Activated naive CD8-positive, alpha-beta T cell (primary cell): ENCODE results near the gene TNFRSF6B.
"Not testable (repeated sequence)": the region's sequence is repeated elsewhere in the genome, so short reads cannot be mapped to it uniquely, and the experiment has no call there.

Source experiments
- H3K27ac Mint-ChIP-seq: one replicate; pipeline ENCODE4 v1.8.0; 2021; ENCODE audit warnings: mixed read lengths
- H3K27me3 Mint-ChIP-seq: one replicate; pipeline ENCODE4 v1.8.0; 2021; ENCODE audit warnings: mixed read lengths
- H3K36me3 Mint-ChIP-seq: one replicate; pipeline ENCODE4 v1.8.0; 2021; ENCODE audit warnings: mixed read lengths
- H3K4me1 Mint-ChIP-seq: one replicate; pipeline ENCODE4 v1.8.0; 2021; ENCODE audit warnings: low read depth, mixed read lengths
- H3K4me3 Mint-ChIP-seq: one replicate; pipeline ENCODE4 v1.8.0; 2021; ENCODE audit warnings: mild to moderate bottlenecking, mixed read lengths
- H3K9me3 Mint-ChIP-seq: one replicate; pipeline ENCODE4 v1.8.0; 2021; ENCODE audit warnings: low read depth, mixed read lengths

The TNFRSF6B gene, protein sequence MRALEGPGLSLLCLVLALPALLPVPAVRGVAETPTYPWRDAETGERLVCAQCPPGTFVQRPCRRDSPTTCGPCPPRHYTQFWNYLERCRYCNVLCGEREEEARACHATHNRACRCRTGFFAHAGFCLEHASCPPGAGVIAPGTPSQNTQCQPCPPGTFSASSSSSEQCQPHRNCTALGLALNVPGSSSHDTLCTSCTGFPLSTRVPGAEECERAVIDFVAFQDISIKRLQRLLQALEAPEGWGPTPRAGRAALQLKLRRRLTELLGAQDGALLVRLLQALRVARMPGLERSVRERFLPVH

DNA sequence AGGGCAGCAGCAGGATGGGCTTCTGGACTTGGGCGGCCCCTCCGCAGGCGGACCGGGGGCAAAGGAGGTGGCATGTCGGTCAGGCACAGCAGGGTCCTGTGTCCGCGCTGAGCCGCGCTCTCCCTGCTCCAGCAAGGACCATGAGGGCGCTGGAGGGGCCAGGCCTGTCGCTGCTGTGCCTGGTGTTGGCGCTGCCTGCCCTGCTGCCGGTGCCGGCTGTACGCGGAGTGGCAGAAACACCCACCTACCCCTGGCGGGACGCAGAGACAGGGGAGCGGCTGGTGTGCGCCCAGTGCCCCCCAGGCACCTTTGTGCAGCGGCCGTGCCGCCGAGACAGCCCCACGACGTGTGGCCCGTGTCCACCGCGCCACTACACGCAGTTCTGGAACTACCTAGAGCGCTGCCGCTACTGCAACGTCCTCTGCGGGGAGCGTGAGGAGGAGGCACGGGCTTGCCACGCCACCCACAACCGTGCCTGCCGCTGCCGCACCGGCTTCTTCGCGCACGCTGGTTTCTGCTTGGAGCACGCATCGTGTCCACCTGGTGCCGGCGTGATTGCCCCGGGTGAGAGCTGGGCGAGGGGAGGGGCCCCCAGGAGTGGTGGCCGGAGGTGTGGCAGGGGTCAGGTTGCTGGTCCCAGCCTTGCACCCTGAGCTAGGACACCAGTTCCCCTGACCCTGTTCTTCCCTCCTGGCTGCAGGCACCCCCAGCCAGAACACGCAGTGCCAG is at the start of gene TNFRSF6B:
TSS of gene TNFRSF6B (plus strand) at position 25 of the 729 bp plus-strand sequence. CDS start at position 141, 116 bp downstream.
- H3K27ac Mint-ChIP-seq: peak within 1 kb of the TSS; percentile 61
- peak within 1 kb of the TSS; percentile 52 for H3K4me3 Mint-ChIP-seq

DNA sequence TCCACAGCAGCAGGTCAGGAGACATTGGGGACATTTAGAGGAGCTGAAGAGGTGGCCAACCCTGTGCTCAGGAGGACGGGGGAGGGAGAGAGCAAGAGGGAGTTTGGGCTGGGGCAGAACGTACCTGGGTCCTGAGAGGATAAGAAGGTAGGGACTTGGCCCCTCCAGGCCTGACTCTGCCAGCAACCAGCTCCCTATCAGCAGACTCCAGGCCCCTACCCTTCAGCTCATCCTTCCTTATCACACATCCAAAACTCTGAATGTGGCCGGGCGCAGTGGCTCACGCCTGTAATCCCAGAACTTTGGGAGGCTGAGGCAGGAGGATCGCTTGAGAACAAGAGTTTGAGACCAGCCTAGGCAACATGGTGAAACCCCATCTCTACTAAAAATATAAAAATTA is 48.3 kb upstream of the TNFRSF6B start:
- H3K27me3 Mint-ChIP-seq: no peaks in the 10 kb centered on the region
- no peaks in the 10 kb centered on the region for H3K9me3 Mint-ChIP-seq
- H3K4me3 Mint-ChIP-seq: no peak overlapping the region
- H3K4me1 Mint-ChIP-seq: peaks cover 14% of the 10 kb centered on the region
- no peaks in the 10 kb centered on the region for H3K36me3 Mint-ChIP-seq
- no peak overlapping the region for H3K27ac Mint-ChIP-seq

More for the DNA sequence above, at the start of gene TNFRSF6B:
- H3K27me3 Mint-ChIP-seq: no peaks in the 10 kb centered on the region
- H3K36me3 Mint-ChIP-seq: no peaks in the 10 kb centered on the region
- H3K9me3 Mint-ChIP-seq: no peaks in the 10 kb centered on the region
- H3K4me1 Mint-ChIP-seq: peaks cover 17% of the 10 kb centered on the region

DNA sequence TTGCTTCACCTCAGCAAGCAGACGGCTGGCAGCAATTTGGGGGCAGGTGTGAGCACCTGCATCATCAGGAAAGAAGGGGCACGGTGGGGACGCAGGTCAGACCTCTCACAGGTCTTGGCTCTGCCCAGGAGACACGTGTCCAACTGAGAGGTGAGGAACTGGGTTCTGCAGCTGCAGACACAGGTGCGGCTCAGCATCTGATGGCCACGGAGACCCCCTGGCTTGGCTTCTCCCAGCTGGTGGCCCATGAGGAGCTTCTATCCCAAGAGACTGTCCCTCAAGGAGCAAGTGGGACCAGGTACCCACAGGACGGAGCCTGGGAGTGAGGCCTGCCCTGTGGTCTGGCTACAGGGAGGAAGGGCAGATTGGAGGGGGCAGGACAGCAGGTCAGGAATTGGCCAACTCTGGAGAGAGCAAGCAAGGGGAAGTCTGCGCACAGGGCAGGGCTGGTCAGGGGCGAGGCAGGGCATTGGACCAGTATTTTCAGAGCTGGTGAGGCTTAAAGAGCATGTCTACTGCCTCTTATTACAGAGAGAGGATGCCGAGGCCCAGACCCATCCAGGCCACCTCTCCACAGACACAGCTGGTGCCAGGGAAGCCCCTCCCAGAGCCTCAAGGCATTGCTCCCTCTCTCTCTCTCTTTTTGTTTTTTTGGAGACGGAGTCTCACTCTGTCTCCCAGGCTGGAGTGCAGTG is 47.4 kb upstream of the TNFRSF6B start:
- Mint-ChIP-seq H3K36me3 (no peaks in the 10 kb centered on the region), H3K27ac (no peak overlapping the region), H3K27me3 (no peaks in the 10 kb centered on the region), H3K9me3 (no peaks in the 10 kb centered on the region), H3K4me3 (no peak overlapping the region), H3K4me1 (peaks cover 18% of the 10 kb centered on the region)

DNA sequence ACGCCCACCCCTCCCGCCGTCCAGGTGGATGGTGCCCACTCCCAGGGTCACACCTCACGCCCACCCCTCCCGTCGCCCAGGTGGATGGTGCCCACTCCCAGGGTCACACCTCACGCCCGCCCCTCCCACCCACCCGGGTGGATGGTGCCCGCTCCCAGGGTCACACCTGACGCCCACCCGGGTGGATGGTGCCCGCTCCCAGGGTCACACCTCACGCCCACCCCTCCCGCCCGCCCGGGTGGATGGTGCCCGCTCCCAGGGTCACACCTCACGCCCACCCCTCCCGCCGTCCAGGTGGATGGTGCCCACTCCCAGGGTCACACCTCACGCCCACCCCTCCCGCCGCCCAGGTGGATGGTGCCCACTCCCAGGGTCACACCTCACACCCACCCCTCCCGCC is 46.0 kb upstream of the TNFRSF6B start:
- not testable (repeated sequence) for H3K27me3 Mint-ChIP-seq, H3K4me3 Mint-ChIP-seq, H3K36me3 Mint-ChIP-seq, H3K9me3 Mint-ChIP-seq, H3K27ac Mint-ChIP-seq
- H3K4me1 Mint-ChIP-seq: peaks cover 24% of the 10 kb centered on the region

DNA sequence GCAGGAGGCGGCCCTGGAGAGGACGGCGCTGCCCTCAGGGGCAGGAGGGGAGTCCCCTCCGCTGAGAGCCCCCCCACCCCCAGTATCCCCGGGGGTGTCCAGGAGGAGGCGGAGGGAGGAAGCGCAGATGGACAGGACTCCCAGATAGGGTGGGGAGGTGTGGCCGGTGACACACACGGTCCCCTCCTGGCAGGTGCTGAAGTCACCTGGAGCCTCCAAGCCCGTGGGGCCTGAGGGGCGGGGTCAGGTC is 44.6 kb upstream of the TNFRSF6B start:
- Mint-ChIP-seq H3K4me3 (peak overlapping the region; percentile 87), H3K9me3 (no peaks in the 10 kb centered on the region), H3K27me3 (no peaks in the 10 kb centered on the region), H3K4me1 (peaks cover 22% of the 10 kb centered on the region), H3K27ac (peak overlapping the region; percentile 84), H3K36me3 (no peaks in the 10 kb centered on the region)

DNA sequence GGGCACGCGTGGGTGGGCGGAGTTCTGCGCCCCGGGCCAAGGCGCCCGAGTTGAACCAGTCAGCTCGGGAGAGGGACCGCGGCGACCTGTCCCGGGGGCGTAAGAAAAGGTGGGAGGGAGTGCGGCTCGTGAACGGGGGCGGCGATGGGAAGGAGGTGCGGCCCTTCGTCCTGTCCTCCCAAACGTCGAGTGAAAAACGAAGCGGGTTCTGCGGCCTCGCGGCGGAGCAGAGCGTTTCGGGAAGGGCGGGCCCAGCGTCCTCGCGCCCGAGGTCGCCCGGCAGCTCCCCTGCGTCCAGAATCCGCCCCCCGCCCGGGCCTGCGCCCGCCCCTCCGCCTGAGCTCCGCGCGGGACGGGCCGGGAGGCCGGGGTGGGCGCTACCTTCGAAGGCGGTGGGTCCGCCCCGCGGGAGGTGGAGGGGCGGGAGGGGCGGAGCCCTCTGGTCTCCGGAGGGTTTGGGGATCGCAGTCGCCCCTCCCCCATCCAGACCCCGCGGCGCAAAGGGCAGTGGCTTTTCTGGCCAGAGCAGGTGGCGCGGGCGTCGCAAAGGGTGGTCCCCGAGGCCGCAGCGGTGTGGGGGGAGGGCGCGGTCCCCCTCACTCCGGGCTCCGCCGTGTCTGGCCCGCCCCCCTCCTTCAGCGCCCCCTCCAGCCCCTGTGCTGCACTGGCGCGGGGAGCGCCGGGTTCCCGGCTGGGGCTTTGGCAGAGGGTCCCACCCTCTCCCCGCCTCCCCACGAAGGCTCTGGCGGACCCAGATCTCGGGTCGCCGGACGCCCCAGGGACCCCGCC is 44.1 kb upstream of the TNFRSF6B start:
- no peaks in the 10 kb centered on the region for H3K36me3 Mint-ChIP-seq
- peaks cover 24% of the 10 kb centered on the region for H3K4me1 Mint-ChIP-seq
- H3K27ac Mint-ChIP-seq: no peak overlapping the region
- H3K27me3 Mint-ChIP-seq: no peaks in the 10 kb centered on the region
- H3K9me3 Mint-ChIP-seq: no peaks in the 10 kb centered on the region
- H3K4me3 Mint-ChIP-seq: peak overlapping the region; percentile 57

DNA sequence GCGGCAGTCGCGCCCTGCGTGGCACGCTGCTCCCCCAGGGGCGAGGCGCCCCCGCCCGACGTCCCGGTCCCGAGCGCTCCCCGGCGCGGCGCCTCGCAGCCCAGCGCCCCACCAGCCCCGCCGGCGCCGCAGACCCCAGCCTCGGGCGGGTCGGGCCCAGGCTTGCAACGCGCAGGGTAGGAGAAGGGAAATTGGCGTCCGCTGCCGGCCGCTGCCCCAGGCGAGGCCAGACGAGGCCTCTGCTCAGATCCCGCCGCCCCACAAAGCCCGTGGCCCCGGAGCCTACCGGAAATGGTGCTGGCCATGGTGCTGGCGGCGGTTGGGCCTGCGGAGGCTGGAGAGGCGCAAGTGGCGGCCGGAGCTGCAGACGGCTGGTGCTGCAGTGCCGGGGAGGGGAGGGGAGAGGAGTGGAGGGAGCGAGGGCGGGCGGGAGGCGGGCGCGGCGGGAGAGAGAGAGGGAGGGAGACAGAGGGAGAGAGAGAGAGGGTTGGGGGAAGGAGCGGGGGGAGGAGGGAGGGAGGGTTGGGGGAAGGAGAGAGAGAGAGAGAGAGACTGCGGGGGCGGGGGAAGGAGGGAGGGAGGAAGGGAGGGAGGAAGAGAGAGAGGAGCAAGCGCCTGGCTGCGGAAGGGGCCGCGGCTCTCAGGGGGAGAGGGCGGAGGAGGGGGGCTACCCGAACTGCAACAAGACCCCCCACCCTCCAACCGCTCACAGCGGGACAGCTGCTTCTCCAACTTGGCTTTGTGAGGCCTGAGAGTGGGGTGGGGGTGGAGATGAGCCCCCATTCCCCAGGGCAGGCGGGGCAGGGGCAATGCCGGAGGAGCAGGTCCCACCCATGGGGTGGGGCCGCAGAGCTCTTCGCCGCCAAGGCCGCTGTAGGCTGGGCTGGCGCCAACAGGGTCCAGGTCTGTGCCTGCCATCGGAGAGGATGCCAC is 43.1 kb upstream of the TNFRSF6B start, which contains the start of gene STMN3:
TSS of gene STMN3 (minus strand) at position 384 of the 933 bp plus-strand sequence. CDS start at position 305, 79 bp downstream.
- H3K36me3 Mint-ChIP-seq: no peaks in the 10 kb centered on the region
- no peaks in the 10 kb centered on the region for H3K27me3 Mint-ChIP-seq
- peaks cover 28% of the 10 kb centered on the region for H3K4me1 Mint-ChIP-seq
- H3K9me3 Mint-ChIP-seq: no peaks in the 10 kb centered on the region
- H3K4me3 Mint-ChIP-seq: peak within 1 kb of the TSS; percentile 75
- H3K27ac Mint-ChIP-seq: peak within 1 kb of the TSS; percentile 82

DNA sequence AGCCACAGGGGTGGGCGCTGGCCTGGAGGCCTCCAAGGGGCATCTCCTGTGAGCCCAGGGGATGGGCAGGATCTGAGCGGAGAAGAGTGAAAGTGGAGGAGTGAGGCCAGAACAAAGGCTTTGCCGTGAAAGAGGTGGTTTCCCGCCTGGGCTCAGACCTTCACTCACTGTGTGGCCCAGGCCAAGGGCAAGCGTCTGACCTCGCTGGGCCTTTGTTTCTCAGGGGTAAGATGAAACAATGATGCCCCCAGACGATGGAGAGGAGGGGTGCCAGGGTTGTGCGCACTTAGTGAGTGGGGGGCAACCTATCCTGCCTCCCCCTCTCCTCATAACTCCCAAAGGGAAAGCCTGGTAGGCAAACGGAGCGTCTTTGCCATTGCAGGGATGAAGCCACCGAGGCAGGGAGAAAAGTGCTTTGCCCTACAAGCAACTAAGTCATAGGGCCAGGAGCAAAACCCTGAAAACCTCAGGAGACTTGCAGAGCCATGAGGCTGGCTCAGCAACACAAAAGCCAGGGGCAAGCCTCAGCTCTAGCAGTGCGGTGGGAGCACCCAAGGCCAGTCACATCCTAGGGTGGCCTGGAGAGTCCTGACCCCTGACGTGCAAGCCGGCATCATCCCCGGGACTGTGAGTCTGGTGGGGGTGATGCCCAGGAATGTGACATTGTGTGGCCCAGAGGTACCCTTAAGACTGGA is 42.3 kb upstream of the TNFRSF6B start:
- Mint-ChIP-seq H3K27me3 (no peaks in the 10 kb centered on the region), H3K9me3 (no peaks in the 10 kb centered on the region), H3K27ac (peak overlapping the region; percentile 82), H3K4me3 (peak overlapping the region; percentile 75), H3K4me1 (peaks cover 28% of the 10 kb centered on the region), H3K36me3 (no peaks in the 10 kb centered on the region)

DNA sequence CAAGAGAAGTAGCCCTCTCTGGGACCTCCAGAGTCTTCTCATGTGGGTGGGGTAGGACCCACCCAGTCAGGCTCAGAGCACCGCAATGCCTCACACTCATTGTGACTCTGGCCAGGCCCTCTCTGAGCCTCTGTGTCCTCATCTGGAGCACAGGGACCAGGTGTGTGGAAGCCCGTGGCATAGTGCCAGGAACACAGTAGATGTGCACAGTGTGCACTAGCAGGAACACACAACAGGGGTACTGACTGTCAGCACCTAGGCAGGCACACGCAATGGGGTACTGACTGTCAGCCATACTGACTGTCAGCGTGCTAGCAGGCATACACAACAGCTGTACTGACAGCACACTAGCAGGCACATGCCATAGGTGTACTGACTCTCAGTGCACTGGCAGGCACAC is 41.2 kb upstream of the TNFRSF6B start:
- H3K27me3 Mint-ChIP-seq: no peaks in the 10 kb centered on the region
- no peak overlapping the region for H3K27ac Mint-ChIP-seq
- H3K4me1 Mint-ChIP-seq: peaks cover 36% of the 10 kb centered on the region
- no peak overlapping the region for H3K4me3 Mint-ChIP-seq
- H3K9me3 Mint-ChIP-seq: no peaks in the 10 kb centered on the region
- H3K36me3 Mint-ChIP-seq: no peaks in the 10 kb centered on the region

DNA sequence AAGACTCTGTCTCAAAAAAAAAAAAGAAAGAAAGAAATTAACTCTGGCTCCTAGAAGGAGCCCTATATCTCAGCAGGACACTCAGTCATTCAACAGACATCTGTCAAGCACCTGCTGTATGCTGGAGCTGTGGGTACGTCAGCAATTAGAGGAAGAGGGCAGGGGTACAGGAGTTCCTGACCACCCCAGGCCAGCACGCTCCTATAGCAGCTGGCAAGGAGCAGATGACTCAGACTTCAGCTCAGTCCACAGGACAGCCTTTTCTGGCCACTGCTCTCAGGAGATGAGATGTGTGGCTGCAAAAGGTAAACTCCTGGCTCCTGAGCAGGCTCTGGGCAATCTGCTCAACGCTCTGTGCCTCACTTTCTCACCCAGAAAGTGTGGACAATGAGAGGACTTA is 40.0 kb upstream of the TNFRSF6B start:
- no peaks in the 10 kb centered on the region for H3K9me3 Mint-ChIP-seq
- no peak overlapping the region for H3K27ac Mint-ChIP-seq
- no peaks in the 10 kb centered on the region for H3K36me3 Mint-ChIP-seq
- no peaks in the 10 kb centered on the region for H3K27me3 Mint-ChIP-seq
- peaks cover 30% of the 10 kb centered on the region for H3K4me1 Mint-ChIP-seq
- H3K4me3 Mint-ChIP-seq: peak overlapping the region; percentile 55

DNA sequence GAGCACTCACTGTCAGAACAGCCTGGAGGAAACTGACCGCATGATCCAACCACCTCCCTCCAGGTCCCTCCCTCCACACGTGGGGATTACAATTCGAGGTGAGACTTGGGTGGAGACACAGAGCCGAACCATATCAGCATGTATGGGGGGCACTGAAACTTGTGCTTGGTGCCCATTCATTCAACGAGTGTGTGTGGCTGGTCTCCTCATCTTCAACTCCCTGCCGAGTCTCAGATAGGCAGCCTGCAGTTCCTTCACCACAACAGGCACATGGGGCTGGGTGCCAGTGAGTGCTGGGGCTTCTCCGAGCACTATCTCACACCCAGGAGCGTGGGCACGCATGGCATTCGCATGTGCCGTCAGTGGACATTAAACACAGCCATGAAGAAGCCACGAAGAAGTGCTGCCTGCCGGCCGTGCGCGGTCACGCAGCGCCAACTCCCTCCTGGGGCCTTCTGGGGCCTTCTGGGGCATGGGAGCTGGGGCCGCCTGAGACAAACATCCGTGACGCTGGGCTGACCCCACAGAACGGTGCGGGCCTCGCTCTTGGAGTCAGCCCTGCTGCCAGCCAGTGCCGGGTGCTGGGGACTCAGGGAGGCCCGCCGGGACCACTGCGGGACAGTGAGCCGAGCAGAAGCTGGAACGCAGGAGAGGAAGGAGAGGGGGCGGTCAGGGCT is 39.1 kb upstream of the TNFRSF6B start:
- Mint-ChIP-seq H3K4me3 (peak overlapping the region; percentile 97), H3K4me1 (peaks cover 27% of the 10 kb centered on the region), H3K36me3 (no peaks in the 10 kb centered on the region), H3K9me3 (no peaks in the 10 kb centered on the region), H3K27me3 (no peaks in the 10 kb centered on the region), H3K27ac (peak overlapping the region; percentile 94)

DNA sequence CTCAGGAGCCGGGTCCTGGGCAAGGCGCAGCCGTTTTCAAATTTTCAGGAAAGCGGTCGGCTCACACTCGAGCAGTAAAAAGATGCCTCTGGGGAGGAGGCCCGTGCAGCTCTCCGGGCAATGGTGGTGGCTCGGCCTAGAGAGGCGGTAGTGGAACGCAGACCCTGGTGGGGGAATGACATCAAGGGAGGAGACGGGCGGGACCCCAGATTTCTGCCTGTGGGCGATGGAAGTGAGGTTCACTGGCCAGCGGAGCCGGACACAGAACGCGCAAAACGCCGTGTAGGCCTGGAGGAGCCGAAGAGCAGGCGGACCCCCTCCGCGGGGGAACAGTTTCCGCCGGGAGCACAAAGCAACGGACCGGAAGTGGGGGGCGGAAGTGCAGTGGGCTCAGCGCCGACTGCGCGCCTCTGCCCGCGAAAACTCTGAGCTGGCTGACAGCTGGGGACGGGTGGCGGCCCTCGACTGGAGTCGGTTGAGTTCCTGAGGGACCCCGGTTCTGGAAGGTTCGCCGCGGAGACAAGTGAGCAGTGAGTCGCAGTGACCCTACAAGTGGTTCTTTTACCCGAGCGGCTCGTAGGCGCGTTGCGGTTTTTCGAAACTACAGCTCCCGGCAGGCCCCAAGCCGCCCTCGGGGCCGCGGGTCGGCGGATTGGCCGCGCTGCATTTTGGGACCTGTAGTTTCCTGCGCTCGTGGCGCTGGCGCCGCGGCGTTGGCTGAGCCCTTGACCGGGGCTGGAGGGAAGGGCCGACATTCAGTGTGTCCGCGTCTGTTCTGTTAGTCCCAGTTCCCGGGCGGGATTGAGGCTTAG is 38.3 kb upstream of the TNFRSF6B start, which contains the start of gene RTEL1:
TSS of gene RTEL1 (plus strand) at position 376 of the 812 bp plus-strand sequence. CDS start 1,091 bp downstream, outside the sequence.
- Mint-ChIP-seq H3K4me1 (peaks cover 27% of the 10 kb centered on the region), H3K36me3 (no peaks in the 10 kb centered on the region), H3K27ac (peak within 1 kb of the TSS; percentile 94), H3K27me3 (no peaks in the 10 kb centered on the region), H3K4me3 (peak within 1 kb of the TSS; percentile 97), H3K9me3 (no peaks in the 10 kb centered on the region)
